DND-41 (cell line): ENCODE measurements around the gene USP4.

Source experiments
- CTCF ChIP-seq: IDR thresholded peaks from 2 replicates; pipeline ENCODE4 v1.5.1; 2012; ENCODE audit warnings: borderline replicate concordance, low read length, moderate library complexity, mild to moderate bottlenecking; ENCODE audit not compliant: poor library complexity, severe bottlenecking; ENCODE audit errors: extremely low read depth
- EZH2 ChIP-seq: IDR thresholded peaks from 3 replicates; pipeline ENCODE4 v1.6.1; 2012; ENCODE audit warnings: borderline replicate concordance, low read depth, mild to moderate bottlenecking, moderate library complexity, low read length, inconsistent platforms; ENCODE audit not compliant: severe bottlenecking

- TF ChIP-seq EZH2: no peak
- no peak for TF ChIP-seq CTCF
Measured at GRCh38 chr3:49352281-49352680, 12.4 kb upstream of the USP4 start.
